ENCODE measurements around the gene KMT5C. TPM values are rescaled to one million over a fixed set of nuclear protein-coding genes. Genes with fewer than 3 reads are reported as not detected.

KMT5C gene
- total RNA-seq, 1 experiment from 2014 or later, result 63.1 TPM

- no peak for TF ChIP-seq ATF2 (CRISPR knock-in tag; IDR thresholded peaks at IDR 0.05; ENCODE audit: borderline replicate concordance, low read depth)
- TF ChIP-seq ZNF532 (CRISPR knock-in tag; IDR thresholded peaks at IDR 0.05; ENCODE audit: borderline replicate concordance), result no peak
- TF ChIP-seq RORB (CRISPR knock-in tag; IDR thresholded peaks at IDR 0.05), result no peak
- no peak for TF ChIP-seq OVOL2 (CRISPR knock-in tag; IDR thresholded peaks at IDR 0.05; ENCODE audit: borderline replicate concordance)
- no peak for TF ChIP-seq AR (CRISPR knock-in tag; IDR thresholded peaks at IDR 0.05)
- no peak for TF ChIP-seq GTF2I (CRISPR knock-in tag; conservative IDR thresholded peaks at IDR 0.05)
- no peak for TF ChIP-seq E2F1 (CRISPR knock-in tag; IDR thresholded peaks at IDR 0.05)
Observed at GRCh38 chr19:55306712-55307111, 33.0 kb upstream of the KMT5C start (continued).

- DNase-seq (ENCODE audit: low spot score), result no peak
- no peak for ATAC-seq
- POLR2A ChIA-PET, result interaction anchor here (0.6 kb wide), 1 partner anchor 85 kb away, joined by 3 read pairs; no protein-coding TSS in a partner anchor
- Mint-ChIP-seq H3K4me1 (peaks cover 6% of the 10 kb centered on the region), H3K27ac (no peak overlapping the region), H3K27me3 (ENCODE audit: low read depth) (no peaks in the 10 kb centered on the region), H3K36me3 (peaks cover 38% of the 10 kb centered on the region), H3K9me3 (no peaks in the 10 kb centered on the region), H3K4me3 (no peak overlapping the region)
- CTCF ChIA-PET, result no interaction called here
- TF ChIP-seq ZBTB21 (CRISPR knock-in tag; IDR thresholded peaks at IDR 0.05; ENCODE audit: borderline replicate concordance) (no peak), FOXJ3 (CRISPR knock-in tag; IDR thresholded peaks at IDR 0.05; ENCODE audit: borderline replicate concordance) (no peak), ATF1 (CRISPR knock-in tag; IDR thresholded peaks at IDR 0.05) (no peak), PREB (CRISPR knock-in tag; IDR thresholded peaks at IDR 0.05; ENCODE audit: borderline replicate concordance) (no peak), PRRX2 (CRISPR knock-in tag; IDR thresholded peaks at IDR 0.05) (no peak), NR3C1 (CRISPR knock-in tag; conservative IDR thresholded peaks at IDR 0.05; ENCODE audit: low read depth) (no peak), CBFB (CRISPR knock-in tag; IDR thresholded peaks at IDR 0.05; ENCODE audit: low read depth) (no peak), TEAD1 (CRISPR knock-in tag; IDR thresholded peaks at IDR 0.05) (no peak), ARID4B (CRISPR knock-in tag; IDR thresholded peaks at IDR 0.05; ENCODE audit: borderline replicate concordance) (no peak), ZNF219 (CRISPR knock-in tag; IDR thresholded peaks at IDR 0.05; ENCODE audit: borderline replicate concordance) (no peak)
Observed at GRCh38 chr19:55308281-55308680, 31.4 kb upstream of the KMT5C start.
